ENCODE measurements around the gene PPP1R1B.
A peak's percentile ranks its signal among the peaks of the same experiment; 100 is the strongest.

PPP1R1B gene

DNA sequence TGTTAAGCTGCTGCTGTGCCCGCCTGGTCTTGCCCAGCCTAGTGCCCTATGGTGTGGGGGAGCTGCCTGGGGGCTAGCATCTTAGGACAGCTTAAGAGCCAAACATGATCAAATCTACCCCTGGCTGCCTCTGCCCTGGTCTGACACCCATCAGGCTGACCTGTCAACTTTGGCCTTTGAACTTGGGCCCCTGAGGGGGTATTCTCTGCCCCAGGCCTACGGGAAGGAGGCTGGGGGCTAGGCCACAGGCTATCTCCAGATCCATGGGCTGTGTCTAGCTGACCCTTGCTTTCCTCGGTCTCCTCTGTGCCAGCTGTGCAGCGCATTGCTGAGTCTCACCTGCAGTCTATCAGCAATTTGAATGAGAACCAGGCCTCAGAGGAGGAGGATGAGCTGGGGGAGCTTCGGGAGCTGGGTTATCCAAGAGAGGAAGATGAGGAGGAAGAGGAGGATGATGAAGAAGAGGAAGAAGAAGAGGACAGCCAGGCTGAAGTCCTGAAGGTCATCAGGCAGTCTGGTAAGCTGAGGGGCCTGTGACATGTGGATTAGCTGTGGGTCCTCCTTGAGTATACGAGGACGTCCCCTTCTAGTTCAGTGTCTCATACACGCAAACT lies 6.9 kb downstream of the PPP1R1B start:
- Histone ChIP-seq H3K9me3 (ENCODE audit: insufficient read depth, low read length) (no peaks in the 10 kb centered on the region), H2AFZ (ENCODE audit: low read depth, low read length, severe bottlenecking) (no peak overlapping the region), H3K4me2 (ENCODE audit: low read depth, low read length, poor library complexity, severe bottlenecking) (no peak overlapping the region), H3K4me3 (ENCODE audit: insufficient read depth, low read length, poor library complexity, severe bottlenecking) (no peak overlapping the region), H4K20me1 (ENCODE audit: low read depth, low read length) (no peaks in the 10 kb centered on the region), H3K9ac (ENCODE audit: low read length) (no peak overlapping the region), H3F3A (ENCODE audit: insufficient read depth) (no peaks in the 10 kb centered on the region), H3K27ac (ENCODE audit: low read depth, low read length) (no peak overlapping the region), H3K36me3 (ENCODE audit: low read length) (no peaks in the 10 kb centered on the region), H3K27me3 (ENCODE audit: low read length) (no peaks in the 10 kb centered on the region), H3K9me2 (replicated peaks; ENCODE audit: insufficient read depth, low read length) (no peaks in the 10 kb centered on the region), H3K79me2 (ENCODE audit: insufficient read depth, low read length) (peaks cover 15% of the 10 kb centered on the region)
- no peak for TF ChIP-seq EZH2phosphoT487 (conservative IDR thresholded peaks at IDR 0.05; ENCODE audit: low read length)
- TF ChIP-seq, protein P1, sequence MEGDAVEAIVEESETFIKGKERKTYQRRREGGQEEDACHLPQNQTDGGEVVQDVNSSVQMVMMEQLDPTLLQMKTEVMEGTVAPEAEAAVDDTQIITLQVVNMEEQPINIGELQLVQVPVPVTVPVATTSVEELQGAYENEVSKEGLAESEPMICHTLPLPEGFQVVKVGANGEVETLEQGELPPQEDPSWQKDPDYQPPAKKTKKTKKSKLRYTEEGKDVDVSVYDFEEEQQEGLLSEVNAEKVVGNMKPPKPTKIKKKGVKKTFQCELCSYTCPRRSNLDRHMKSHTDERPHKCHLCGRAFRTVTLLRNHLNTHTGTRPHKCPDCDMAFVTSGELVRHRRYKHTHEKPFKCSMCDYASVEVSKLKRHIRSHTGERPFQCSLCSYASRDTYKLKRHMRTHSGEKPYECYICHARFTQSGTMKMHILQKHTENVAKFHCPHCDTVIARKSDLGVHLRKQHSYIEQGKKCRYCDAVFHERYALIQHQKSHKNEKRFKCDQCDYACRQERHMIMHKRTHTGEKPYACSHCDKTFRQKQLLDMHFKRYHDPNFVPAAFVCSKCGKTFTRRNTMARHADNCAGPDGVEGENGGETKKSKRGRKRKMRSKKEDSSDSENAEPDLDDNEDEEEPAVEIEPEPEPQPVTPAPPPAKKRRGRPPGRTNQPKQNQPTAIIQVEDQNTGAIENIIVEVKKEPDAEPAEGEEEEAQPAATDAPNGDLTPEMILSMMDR (IDR thresholded peaks at IDR 0.05; ENCODE audit: insufficient read depth, low read length, poor library complexity, severe bottlenecking): no peak

DNA sequence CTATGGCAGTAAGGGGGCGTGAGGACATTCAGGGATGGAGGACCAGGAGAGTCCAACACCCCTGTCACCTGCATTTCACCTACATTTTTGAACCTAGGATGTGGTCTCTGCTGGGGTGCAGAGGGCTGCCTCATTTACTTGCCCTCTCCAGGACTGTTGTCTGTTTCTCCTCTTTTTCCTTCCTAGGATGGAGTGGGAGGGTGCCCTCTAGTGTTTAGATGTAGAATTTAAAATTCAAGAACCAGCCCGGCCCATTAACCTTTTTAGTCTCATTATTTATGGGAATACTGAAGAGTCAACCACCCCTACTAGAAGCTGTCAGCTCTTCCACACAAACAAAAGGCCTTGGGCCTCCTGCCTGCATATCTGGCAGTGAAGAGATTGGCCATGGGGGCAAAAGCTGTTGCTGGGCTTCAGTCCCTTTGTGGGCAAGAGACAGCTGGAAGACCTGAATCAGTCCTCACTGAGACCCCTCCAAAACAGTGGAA lies 7.7 kb downstream of the PPP1R1B start:
- H3K27ac ChIP-seq (ENCODE audit: low read depth, low read length): no peak overlapping the region
- TF ChIP-seq, protein P1 (IDR thresholded peaks at IDR 0.05; ENCODE audit: insufficient read depth, low read length, poor library complexity, severe bottlenecking): peak; percentile 89
- TF ChIP-seq EZH2phosphoT487 (conservative IDR thresholded peaks at IDR 0.05; ENCODE audit: low read length): no peak
- no peak overlapping the region for H2AFZ ChIP-seq (ENCODE audit: low read depth, low read length, severe bottlenecking)
- H3K36me3 ChIP-seq (ENCODE audit: low read length): no peaks in the 10 kb centered on the region
- no peak overlapping the region for H3K9ac ChIP-seq (ENCODE audit: low read length)
- no peaks in the 10 kb centered on the region for H3K27me3 ChIP-seq (ENCODE audit: low read length)
- H3F3A ChIP-seq (ENCODE audit: insufficient read depth): no peaks in the 10 kb centered on the region
- H4K20me1 ChIP-seq (ENCODE audit: low read depth, low read length): no peaks in the 10 kb centered on the region
- no peaks in the 10 kb centered on the region for H3K9me2 ChIP-seq (replicated peaks; ENCODE audit: insufficient read depth, low read length)
- no peak overlapping the region for H3K4me3 ChIP-seq (ENCODE audit: insufficient read depth, low read length, poor library complexity, severe bottlenecking)
- peaks cover 21% of the 10 kb centered on the region for H3K79me2 ChIP-seq (ENCODE audit: insufficient read depth, low read length)
- H3K4me2 ChIP-seq (ENCODE audit: low read depth, low read length, poor library complexity, severe bottlenecking): no peak overlapping the region
- no peaks in the 10 kb centered on the region for H3K9me3 ChIP-seq (ENCODE audit: insufficient read depth, low read length)

DNA sequence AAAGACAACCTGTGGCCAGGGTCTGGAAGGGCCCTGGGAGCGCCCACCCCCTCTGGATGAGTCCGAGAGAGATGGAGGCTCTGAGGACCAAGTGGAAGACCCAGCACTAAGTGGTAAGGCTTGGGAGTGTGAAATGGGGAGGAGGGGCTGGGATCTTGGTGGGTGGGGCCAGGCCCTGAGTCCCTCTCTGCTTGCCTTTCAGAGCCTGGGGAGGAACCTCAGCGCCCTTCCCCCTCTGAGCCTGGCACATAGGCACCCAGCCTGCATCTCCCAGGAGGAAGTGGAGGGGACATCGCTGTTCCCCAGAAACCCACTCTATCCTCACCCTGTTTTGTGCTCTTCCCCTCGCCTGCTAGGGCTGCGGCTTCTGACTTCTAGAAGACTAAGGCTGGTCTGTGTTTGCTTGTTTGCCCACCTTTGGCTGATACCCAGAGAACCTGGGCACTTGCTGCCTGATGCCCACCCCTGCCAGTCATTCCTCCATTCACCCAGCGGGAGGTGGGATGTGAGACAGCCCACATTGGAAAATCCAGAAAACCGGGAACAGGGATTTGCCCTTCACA lies 8.9 kb downstream of the PPP1R1B start:
- Histone ChIP-seq H3K4me3 (ENCODE audit: insufficient read depth, low read length, poor library complexity, severe bottlenecking) (no peak overlapping the region), H3K27ac (ENCODE audit: low read depth, low read length) (no peak overlapping the region), H3K9me2 (replicated peaks; ENCODE audit: insufficient read depth, low read length) (no peaks in the 10 kb centered on the region), H3F3A (ENCODE audit: insufficient read depth) (no peaks in the 10 kb centered on the region), H3K4me2 (ENCODE audit: low read depth, low read length, poor library complexity, severe bottlenecking) (no peak overlapping the region), H3K36me3 (ENCODE audit: low read length) (no peaks in the 10 kb centered on the region), H3K9ac (ENCODE audit: low read length) (no peak overlapping the region), H3K27me3 (ENCODE audit: low read length) (no peaks in the 10 kb centered on the region), H4K20me1 (ENCODE audit: low read depth, low read length) (no peaks in the 10 kb centered on the region), H3K9me3 (ENCODE audit: insufficient read depth, low read length) (no peaks in the 10 kb centered on the region), H3K79me2 (ENCODE audit: insufficient read depth, low read length) (peaks cover 30% of the 10 kb centered on the region), H2AFZ (ENCODE audit: low read depth, low read length, severe bottlenecking) (no peak overlapping the region)
- TF ChIP-seq, protein P1 (IDR thresholded peaks at IDR 0.05; ENCODE audit: insufficient read depth, low read length, poor library complexity, severe bottlenecking): no peak
